HCEC 1CT (cell line): Measurements from ENCODE around the gene VSTM1.
"Not testable (repeated sequence)": the region's sequence is repeated elsewhere in the genome, so short reads cannot be mapped to it uniquely, and the experiment has no call there.

Experiments
- DNase-seq: peaks from one replicate; pipeline ENCODE4 v3.0.0-alpha.2; 2017

Gene VSTM1

DNA sequence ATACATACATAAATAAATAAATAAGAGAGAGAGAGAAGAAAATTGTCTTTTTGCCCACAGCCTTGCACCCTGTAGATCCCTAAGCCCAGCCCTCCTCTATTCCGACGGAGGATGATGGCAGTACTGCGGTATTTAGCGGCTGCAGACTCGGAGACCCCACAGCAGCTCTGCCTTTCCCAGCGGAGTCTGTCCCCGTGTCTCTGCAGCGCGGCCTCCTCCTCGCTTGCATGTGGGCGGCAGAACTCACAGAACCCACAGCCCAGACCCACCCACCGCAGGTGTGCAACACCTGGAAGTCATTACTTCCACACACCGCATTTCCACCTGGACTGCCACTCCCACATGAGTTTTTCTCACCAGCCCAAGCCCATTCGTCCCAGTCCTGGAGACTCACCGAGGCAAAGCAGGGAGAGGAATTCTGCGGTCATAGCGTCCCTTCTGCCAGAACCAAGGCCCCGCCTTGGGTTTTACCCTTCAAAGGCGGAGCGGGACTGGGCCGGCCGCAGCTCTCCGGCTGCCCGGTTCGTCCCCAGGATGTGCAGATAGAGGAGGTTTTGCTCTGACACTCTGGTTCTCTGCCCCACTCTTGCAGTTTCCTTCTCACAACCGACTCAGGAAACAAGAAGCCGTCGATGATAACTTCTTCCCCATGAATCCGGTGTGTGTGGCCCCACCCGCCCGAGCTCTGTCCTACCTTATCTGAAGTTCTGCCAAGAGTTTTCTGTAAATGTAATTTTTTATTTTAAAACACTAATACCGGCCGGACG, at the start of gene VSTM1:
Gene VSTM1, minus strand, starts transcription at position 548 of the 767 bp plus-strand sequence. Its CDS starts 120 bp downstream, at position 428.
- no peak for DNase-seq

DNA sequence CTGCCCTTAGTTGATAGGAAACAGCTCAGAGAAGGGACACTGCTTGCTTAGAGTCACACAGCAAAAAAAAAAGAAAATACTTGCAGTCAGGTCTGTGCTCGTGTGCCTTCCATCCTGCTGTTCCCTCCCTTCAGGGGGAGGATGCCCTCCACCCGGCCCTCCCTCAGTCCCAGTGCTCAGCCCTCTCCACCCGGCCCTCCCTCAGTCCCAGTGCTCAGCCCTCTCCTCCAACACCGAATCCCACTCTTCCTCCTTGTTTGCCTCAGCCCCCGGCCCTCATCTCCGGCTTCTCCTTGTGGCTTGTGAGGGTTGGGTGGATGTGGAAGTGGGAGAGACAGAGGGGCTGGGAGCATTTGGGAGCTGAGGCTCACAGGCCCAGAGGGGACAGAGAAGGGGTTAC, 46.0 kb upstream of the VSTM1 start:
- DNase-seq = no peak

- no peak for DNase-seq
Observed at GRCh38 chr19:54108496-54108895, 44.8 kb upstream of the VSTM1 start.

DNA sequence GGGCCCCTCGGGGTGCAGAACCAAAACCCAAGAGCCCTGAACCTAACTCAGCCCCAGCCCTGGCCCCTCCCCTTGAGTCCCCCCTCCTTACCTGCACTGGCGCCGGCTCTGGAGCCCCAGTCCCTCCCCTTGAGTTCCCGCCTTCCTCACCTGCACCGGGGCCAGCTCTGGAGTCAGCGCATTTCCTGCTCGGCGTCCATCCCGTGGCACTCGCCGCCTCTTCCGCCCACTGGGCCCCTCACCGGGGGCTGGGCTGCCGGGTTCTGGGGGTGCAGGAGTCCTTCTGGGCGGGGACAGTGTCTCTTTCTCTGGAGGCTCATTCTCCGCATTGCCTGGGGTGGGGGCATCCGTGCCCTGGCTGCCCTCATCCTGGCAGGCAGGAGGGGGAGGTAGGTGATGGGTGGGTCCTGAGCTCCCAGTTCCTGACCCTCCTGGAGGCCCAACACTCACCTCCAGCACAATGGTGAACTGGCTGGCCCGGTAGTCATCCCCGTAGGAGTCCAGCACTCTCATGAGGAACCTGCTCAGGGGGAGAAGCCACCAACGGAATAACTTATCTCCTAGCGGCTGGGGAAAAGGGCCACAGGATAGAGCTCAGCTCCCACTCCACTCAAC, 44.3 kb upstream of the VSTM1 start:
- no peak for DNase-seq

- DNase-seq = no peak
Observed at GRCh38 chr19:54106716-54107115, 43.0 kb upstream of the VSTM1 start.

DNA sequence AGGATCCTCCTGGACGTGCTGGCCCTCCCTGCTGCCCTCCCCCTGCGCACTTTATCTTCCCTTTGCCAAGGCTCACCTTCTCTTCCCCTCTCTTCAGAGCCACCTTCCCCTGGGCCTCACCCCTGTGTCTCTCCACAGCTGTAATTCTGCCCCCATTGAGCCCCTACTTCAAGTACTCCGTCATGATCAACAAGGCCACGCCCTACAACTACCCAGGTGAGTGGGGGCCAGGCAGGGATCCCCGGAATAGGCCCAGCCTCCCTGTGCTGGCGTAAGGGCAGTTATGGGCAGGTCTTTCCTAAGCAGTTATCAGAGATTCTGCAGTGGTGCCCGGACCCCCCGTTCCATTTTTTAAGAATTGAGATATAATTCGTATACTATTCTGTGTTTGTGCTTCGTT, 42.1 kb upstream of the VSTM1 start:
- no peak for DNase-seq

GRCh38 chr19:54104998-54105715, 41.5 kb upstream of the VSTM1 start:
- DNase-seq = no peak

DNA sequence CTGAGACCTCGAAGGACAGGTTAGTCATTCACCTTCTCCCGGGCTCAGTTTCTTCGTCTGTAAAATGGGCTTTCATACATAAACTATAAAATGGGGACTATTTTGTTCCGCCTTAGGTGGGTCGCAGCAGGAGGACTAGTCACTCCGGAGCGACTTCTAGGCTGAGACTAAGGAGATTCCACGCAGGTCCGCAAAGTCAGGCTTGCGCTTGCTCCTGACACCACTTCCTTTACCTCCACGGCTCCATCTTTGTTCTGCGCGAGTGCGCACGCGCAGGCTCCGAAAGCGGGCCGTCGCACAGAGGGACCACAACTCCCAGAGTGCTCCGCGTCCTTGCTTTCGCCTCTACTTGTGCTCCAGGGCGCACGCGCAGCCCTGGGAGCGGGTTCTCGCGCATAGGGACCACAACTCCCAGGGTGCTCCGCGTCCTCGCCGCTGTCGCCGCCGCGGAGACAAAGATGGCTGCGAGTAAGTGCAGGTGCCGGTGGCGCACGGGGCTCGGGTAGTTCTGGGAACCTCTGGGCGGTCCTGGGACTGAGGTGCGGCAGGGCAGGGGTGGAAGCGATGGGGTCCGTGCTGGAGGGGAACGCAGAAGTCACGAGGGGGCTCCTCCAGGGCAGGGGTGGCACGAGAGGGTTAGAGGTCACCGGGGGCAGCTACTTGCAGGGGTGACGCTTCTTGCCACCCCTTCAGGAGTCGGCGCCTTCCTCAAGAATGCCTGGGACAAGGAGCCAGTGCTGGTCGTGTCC, 38.9 kb upstream of the VSTM1 start, which contains the start of gene NDUFA3:
Gene NDUFA3, plus strand, starts transcription at position 435 of the 749 bp plus-strand sequence. Its CDS starts 24 bp downstream, at position 459.
- DNase-seq = peak; percentile 97

- DNase-seq = no peak
Observed at GRCh38 chr19:54100561-54100960, 36.9 kb upstream of the VSTM1 start, which contains the start of gene OSCAR. Gene OSCAR, minus strand, starts transcription at chr19:54100803. Its CDS starts 11 bp downstream, at chr19:54100792.

DNA sequence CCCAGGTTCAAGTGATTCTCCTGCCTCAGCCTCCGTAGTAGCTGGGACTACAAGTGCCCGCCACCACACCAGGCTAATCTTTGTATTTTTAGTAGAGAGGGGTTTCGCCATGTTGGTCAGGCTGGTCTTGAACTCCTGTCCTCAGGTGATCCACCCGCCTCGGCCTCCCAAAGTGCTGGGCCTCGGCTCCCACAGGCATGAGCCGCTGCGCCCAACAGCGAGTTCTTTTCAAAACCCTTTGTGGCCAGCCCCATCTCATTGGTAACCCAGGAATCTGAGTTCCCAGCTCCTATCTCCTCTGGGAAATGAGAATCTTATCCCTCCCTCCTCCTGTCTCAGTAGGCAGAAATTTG, 36.2 kb upstream of the VSTM1 start:
- DNase-seq = not testable (repeated sequence)

GRCh38 chr19:54099190-54099902, 35.6 kb upstream of the VSTM1 start:
- DNase-seq = no peak

GRCh38 chr19:54096617-54097106, 33.0 kb upstream of the VSTM1 start:
- peak; percentile 40 for DNase-seq

- not testable (repeated sequence) for DNase-seq
Observed at GRCh38 chr19:54095859-54096616, 32.3 kb upstream of the VSTM1 start.

DNA sequence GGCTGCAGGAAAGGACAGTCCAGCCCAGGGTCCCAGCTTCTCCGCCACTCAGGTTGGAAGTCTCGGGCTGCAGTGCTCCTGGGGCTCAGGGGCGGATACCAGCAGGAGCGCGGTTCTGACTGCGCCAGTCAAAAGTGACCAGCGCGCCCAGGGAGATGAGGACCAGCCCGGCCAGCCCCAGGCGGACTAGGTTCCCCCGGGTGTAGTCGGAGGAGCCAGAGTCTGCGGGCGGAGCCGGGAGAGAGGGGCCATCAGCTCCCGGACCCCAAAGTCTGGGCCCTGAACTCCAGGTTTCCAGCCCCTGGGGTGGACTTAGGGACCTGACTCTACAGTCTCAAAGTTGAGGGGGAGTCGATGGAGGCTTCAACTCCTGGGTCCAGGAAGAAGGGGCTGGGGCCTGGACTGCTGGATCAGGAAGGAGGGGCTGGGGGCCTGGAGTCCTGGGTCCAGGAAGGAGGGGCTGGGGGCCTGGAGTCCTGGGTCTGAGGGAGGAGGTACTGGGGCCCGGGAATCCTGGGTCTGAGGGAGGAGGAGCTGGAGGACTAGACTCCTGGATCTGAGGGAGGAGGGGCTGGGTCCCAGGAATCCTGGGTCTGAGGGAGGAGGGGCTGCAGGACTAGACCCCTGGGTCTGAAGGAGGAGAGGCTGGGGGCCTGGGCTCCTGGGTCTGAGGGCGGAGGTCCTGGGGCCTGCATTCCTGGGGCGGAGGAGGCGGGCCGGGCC, 31.6 kb upstream of the VSTM1 start:
- DNase-seq = no peak

- DNase-seq = no peak
Observed at GRCh38 chr19:54094426-54095000, 30.8 kb upstream of the VSTM1 start.

DNA sequence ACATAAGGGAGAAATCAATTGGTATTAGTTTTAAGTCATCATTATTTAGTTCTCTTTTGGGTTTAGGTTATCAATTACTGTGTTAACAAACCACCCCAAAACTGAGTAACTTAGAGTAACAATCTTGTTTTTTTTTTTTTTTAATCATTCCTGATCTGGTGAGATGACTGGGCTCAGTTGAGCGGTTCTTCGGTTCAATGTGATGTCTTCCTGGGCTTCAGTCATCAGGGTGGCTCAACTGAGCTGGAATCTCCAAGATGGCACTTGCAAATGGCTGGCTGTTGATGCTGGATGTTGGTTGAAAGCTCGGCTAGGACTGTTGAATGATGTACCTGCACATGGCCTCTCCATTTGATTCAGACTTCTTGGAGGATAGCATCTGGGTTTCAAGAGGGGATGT, 20.7 kb upstream of the VSTM1 start:
- DNase-seq = no peak

DNA sequence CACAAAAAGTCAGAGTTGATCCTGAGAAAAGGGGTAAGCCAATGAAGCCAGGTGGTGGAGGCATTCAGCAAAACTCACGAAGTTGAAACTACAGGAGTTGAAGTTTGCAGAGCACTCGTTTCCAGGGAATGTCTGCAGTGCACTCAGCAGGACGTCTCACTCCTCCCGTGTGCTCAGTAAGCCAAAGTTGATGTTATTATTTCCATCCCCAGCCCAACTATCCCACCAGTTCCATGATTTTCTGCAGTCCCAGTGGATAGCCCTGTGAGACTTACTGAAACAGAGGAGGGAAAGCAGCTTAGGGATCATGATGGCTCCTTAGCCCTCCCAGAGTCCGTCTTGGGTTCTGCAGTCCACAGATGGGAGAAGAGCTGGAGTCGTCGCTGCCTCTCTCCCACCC, 17.3 kb upstream of the VSTM1 start, which contains the start of gene TARM1:
Gene TARM1, minus strand, starts transcription at position 334 of the 400 bp plus-strand sequence. Its CDS starts 25 bp downstream, at position 309.
- DNase-seq = no peak

- DNase-seq = no peak
Observed at GRCh38 chr19:54077334-54077733, 13.6 kb upstream of the VSTM1 start.

DNA sequence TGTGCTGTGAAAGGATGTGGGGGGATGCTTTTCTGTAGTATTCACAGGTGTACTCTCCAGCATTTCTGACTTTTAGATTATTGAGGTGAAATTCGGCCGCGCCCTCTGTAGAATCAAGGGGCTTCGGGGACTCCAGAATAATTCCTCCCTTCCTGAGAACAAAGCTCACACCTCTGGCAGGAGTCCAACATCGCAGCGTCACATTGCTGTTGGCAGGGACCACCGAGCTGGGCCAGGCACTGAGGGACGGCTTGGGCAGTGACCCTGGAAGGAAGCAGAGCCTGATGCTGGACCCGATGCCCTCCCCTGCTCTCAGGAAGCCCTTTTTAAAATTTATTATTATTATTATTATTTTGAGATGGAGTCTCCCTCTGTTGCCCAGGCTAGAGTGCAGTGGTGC, 11.2 kb upstream of the VSTM1 start:
- DNase-seq = no peak

DNA sequence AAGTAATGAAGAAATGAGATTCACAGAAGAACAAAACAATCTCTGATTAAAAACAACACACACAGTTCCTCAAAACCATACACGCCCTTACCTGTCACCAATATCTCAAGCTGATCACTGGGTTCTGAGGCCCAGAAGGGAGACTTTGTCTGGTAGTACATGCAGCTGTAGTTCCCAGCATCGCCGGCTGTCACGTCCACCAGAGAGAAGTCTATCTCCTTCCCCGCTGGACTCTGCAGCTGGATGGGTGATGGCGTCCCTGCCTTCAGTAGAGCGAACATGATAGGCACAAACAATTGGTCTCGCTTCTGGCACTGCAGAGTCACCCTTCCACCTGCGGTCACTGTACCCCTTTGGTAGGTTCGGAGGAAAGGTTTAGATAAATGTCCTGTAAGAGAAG, 10.1 kb upstream of the VSTM1 start:
- DNase-seq = no peak
